ENCODE results near the gene HMOX2.

HMOX2 gene

GRCh38 chr16:4465977-4466779, 10.0 kb upstream of the HMOX2 start:
- peak; percentile 70 for DNase-seq

GRCh38 chr16:4467916-4468315, 8.3 kb upstream of the HMOX2 start:
- no peak for DNase-seq

DNA sequence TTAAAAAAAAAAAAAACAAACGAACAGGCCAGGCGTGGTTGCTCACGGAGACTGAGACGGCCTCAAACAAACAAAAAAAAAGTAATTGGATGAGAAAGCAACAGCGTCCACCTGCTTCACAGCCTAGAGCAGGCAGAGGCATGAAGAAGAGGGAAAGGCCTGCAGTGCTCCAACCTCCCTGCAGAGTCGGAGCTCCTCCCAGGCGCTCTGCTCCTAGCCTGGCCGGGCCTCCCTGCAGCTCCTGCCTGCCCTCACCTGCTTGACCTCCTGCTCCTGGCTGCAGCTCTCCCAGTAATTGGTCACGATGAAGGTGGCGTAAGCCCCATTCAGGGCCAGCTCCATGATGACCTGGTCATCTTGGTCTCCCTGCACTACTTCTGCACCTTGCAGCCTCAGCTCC, 7.2 kb upstream of the HMOX2 start:
- DNase-seq, result no peak

DNA sequence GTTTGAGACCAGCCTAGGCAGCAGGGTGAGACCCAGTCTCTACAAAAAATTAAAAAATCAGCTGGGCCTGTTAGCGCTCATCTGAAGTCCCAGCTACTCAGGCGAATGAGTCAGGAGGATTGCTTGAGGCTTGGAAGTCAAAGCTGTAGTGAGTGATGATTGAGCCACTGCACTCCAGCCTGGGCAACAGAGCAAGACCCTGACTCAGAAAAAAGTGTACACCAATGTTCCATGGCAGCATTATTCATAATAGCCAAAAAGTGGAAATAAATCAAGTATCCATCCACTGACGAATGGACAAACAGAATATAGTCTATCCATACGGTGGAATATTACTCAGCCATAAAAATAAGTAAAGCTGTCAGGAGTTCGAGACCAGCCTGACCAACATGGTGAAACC, 4.3 kb upstream of the HMOX2 start:
- no peak for DNase-seq

DNA sequence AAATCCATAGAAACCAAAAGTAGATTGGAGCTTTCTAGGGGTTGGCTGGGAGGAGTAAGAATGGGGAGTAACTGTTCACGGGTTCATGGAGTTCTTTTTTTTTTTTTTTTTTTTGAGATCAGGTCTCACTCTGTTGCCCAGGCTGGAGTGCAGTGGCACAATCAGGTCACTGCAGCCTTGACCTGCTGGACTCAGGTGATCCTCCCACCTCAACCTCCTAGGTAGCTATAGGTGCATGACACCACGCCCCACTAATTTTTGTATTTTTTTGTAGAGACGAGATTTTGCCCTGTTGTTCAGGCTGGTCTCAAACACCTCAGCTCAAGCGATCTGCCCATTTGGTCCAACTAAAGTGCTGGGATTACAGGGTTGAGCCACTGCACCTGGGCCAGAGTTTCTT, 3.3 kb upstream of the HMOX2 start:
- no peak for DNase-seq

GRCh38 chr16:4474192-4474961, 1.8 kb upstream of the HMOX2 start, which contains the start of gene NMRAL1:
Gene NMRAL1 (minus strand): TSS chr16:4474625. CDS start chr16:4474132, 493 bp downstream.
- peak; percentile 85 for DNase-seq

GRCh38 chr16:4477966-4478365, 1.8 kb downstream of the HMOX2 start:
- DNase-seq, result no peak

DNA sequence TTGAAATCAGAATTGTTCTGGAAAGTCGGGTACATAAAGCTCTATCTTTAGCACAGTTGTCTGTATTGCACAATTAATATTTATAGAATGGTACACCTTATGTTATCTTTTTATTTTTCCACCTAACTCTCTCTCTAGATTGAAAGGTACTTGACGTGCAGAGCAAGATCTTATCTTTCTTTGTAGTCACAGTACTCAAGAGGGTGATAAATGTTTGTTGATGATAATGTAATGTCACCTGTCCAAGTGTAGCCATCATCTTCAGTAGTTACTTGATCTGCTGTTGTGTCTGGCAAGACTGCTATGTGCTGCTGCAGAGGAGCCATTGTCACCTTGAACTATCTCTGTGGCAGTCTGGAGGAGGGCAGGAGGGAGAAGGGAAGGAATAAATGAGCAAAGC, 5.3 kb downstream of the HMOX2 start:
- DNase-seq, result no peak

DNA sequence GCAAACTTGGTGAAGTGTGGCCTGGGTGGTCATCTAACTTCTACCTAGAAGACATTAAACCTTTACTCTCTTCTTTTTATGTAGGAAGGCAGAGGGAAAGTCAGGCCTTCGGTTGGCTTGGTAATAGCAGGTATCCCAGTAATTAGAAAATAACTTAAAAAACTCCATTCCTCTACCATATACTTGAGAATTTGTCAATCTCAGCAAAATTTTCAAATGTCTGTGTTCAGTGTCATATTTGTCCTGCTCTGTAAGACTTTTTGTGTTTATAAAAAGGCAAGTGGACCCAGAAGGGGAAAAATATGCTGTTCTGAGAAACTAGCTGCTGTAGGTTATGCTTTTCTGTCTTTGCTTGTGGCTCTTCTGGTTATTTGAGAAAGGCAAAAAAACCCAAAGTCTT, 5.8 kb downstream of the HMOX2 start:
- DNase-seq, result no peak

DNA sequence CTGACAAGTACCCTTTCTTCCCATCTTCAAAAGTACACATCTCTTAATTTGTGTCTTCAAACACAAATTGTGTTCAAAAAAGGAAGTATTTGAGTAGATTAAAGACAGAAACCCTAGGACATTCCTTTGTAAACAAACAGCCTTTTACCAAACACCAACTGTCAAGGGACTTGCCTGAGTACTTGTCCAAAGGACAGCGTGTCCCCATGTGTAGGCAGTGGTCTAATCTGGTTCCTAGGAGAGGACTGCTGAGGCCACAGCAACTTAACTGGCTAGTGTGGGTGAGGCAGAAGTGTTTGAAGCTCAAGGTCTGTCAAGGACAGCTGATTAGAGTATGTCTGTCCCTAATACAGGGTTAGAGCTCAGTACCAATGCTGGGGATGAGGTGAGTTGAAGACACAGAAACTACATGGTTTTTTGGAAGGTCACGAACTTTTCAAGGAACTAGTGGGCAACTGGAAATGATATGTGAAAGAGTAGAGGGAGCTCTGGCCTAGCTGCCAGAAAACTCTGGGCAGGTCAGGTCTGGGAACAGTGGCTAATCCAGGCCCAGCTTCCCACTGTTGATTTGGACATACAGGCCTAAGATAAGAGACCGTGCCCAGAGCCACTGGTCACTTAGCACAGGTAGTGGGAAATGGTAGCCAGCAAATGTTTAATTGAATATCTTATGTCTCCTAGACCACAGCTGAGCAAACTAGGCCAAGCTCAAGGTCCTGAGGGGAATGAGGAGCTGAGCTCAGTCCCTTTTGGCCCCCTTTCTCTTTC, 10.1 kb downstream of the HMOX2 start:
- DNase-seq, result no peak

DNA sequence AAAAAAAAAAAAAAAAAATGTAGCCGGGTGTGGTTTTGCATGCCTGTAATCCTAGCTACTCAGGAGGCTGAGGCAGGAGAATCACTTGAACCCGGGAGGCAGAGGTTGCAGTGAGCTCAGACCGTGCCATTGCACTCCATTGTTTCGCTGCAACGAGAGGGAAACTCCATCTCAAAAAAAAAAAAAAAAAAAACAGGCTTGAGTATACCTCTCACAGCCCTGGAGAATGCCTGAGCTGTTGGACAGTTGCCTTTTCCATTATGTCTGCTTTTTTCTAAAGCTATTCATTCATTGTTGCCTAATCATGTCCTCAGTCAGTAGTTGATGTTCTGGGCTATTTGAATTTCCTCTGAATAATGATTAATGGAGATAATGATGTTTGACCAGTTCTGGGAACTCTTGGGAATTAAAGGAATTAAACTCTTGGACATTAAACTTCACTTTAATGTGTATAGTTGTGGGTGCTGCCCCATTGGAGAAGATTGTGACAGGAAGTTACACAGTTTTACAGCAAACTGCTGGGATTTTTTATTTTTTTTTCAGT, 11.8 kb downstream of the HMOX2 start:
- DNase-seq, result no peak

DNA sequence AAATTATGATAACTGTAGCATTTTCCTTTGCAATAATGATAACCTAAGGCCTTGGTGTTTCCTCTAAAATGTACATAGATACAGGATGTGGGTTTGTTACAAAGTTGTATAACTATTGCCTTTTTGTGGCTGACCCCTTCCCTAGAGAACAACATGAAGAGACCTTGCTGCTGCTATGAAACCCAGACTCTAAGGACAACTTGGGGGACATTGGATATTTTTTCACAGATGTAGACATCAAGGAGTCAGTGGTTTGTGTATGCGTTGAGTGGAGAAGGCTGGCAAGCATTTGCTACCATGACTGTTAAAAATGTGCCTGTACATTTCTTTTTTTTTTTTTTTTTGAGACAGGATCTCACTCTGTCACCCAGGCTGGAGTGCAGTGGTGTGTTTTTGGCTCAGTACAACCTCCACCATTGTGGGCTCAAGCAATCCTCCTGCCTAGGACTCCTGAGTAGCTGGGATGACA, 12.3 kb downstream of the HMOX2 start:
- DNase-seq, result no peak

GRCh38 chr16:4489030-4489429, 12.8 kb downstream of the HMOX2 start:
- no peak for DNase-seq

DNA sequence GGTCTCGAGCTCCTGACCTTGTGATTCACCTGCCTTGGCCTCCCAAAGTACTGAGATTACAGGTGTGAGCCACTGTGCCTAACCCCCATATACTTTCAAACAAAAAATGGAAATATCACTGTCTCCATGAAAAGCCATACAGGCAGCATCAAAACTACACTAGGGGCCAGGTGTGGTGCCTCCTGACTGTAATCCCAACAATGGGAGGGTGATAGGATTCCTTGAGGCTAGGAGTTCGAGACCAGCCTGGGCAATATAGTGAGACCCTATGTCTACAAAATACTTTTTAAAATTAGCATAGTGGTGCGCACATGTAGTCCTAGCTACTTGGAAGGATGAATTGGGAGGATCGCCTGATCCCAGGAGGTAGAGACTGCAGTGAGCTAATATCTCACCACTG, 15.7 kb downstream of the HMOX2 start:
- no peak for DNase-seq

GRCh38 chr16:4494746-4495490, 18.7 kb downstream of the HMOX2 start:
- DNase-seq, result no peak

GRCh38 chr16:4495766-4496165, 19.6 kb downstream of the HMOX2 start:
- no peak for DNase-seq

DNA sequence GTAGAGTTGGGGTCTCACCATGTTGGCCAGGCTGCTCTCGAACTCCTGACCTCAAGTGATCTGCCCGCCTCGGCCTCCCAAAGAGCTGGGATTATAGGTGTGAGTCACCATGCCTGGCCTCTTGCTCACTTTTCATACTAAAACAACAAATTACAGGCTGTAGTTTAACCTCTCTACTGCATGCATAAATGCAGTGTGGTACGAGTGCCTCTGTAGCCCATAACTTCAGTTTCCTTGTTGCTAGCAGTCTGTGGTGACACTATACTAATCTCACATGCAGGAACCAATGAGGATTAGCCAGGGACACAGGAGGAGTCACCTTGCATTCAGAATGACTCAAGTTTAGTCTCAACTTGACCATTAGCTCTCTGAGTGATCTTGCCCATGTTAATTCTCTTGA, 20.1 kb downstream of the HMOX2 start:
- DNase-seq, result no peak

- no peak for DNase-seq
Observed at GRCh38 chr16:4498546-4499195, 22.5 kb downstream of the HMOX2 start.

DNA sequence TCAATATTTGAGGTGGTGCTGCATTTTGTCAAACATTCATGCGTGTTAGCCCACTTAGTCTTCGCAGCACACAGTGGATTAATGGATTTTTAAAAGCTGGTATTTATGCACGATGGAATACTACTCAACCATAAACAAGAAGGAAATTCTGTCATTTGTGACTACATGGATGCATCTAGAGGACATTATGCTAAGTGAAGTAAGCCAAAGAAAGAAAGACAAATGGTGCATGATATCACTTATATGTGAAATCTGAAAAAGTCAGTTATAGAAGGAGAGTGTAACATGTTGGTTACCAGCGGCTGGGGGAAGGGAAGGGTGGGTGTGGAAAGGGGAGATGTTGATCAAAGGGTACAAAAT, 23.0 kb downstream of the HMOX2 start:
- no peak for DNase-seq

DNA sequence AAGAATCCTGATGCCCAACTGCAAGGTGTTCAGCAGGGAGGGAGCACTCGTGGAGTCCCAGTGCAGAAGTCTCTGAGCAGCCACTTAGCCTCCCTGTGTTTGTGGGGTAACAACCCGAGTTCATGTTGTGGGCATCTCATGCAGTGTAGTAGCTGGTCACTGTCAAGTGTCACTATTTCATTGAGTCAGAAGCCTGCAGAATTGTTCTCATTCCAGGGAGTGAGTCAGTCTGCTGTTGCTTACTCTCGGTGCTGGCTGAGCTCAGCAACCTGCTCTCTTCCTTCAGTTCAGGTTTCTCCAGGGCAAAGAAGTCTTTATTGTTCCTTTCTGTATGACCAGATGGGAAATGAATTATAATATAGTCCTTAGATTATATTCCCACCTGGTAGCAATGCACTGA, 24.1 kb downstream of the HMOX2 start:
- DNase-seq, result peak; percentile 27

DNA sequence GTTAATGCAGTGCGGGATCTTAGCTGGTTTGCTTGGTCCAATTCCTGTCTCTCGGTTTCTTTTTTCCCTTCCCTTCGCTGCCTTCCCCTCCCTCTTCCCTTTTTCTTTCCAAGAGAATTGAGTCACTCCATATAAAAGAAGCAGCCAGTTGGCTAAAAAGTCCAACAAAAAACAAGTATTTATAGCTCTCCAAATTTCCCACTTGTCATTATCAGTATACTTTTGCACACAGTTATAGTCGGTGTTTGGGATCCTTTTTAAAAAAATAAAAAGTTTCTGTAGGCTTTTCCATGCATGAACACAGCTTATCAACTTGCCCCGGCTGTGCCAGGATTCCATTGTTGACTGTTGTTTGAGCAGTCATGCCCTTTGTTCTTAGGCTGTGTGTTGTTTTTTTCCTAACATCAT, 24.9 kb downstream of the HMOX2 start:
- DNase-seq, result no peak
